Lung (tissue), 12 donors: ENCODE measurements around the gene PBX3. TPM values are rescaled to one million over a fixed set of nuclear protein-coding genes. Genes with fewer than 3 reads are reported as not detected.

Experiments
- ATAC-seq: fragments of 200-7000 bp; cut with Tn5 transposase; one replicate; pipeline ENCODE4 v1.9.1; 2020; ENCODE audit warnings: moderate number of reproducible peaks; ENCODE audit not compliant: insufficient read depth, low FRiP score
- DNase-seq, 3 donors: peaks; one replicate each; pipeline ENCODE4 v3.0.0-alpha.2; 2013 to 2017
- H3K27ac ChIP-seq, 2 donors: one replicate each; pipeline ENCODE4 v1.5.1; 2013; ENCODE audit warnings: mild to moderate bottlenecking in 2 of 2, moderate library complexity in 2 of 2, control low read depth in 1 of 2, inconsistent platforms in 1 of 2, low read depth in 1 of 2, low read length in 1 of 2
- H3K27me3 ChIP-seq, 3 donors: one replicate each; pipeline ENCODE4 v1.5.1; 2013; ENCODE audit warnings: low read length in 2 of 3; ENCODE audit not compliant: control insufficient read depth in 3 of 3, insufficient read depth in 3 of 3
- H3K36me3 ChIP-seq, 4 donors: one replicate each; pipeline ENCODE4 v1.5.1; 2013; ENCODE audit warnings: low read length in 4 of 4, mild to moderate bottlenecking in 1 of 4, moderate library complexity in 1 of 4; ENCODE audit not compliant: control insufficient read depth in 4 of 4, insufficient read depth in 4 of 4
- H3K4me1 ChIP-seq, 5 donors: one replicate each; pipeline ENCODE4 v1.5.1; 2013; ENCODE audit warnings: low read length in 5 of 5, mild to moderate bottlenecking in 2 of 5, moderate library complexity in 1 of 5; ENCODE audit not compliant: control insufficient read depth in 5 of 5, insufficient read depth in 5 of 5
- H3K4me3 ChIP-seq: one replicate; pipeline ENCODE4 v1.5.1; 2013; ENCODE audit warnings: mild to moderate bottlenecking, control low read depth, moderate library complexity
- H3K9ac ChIP-seq, 2 donors: one replicate each; pipeline ENCODE4 v1.5.1; 2013; ENCODE audit warnings: low read length in 2 of 2, control low read depth in 1 of 2; ENCODE audit not compliant: insufficient read depth in 1 of 2
- H3K9me3 ChIP-seq, 4 donors: one replicate each; pipeline ENCODE4 v1.5.1; 2013; ENCODE audit warnings: low read length in 3 of 4, mild to moderate bottlenecking in 1 of 4, moderate library complexity in 1 of 4; ENCODE audit not compliant: control insufficient read depth in 4 of 4, insufficient read depth in 3 of 4
- WGBS, 2 donors: extraction: QIAGEN DNeasy Blood & Tissue Kit; methylation state at CpG; one replicate each; pipeline ENCODE4 v1.1.7; 2013; 5-methylcytosine and 5-hydroxymethylcytosine counted together
- polyA plus RNA-seq, 2 donors: library from polyadenylated mRNA; stranded (reverse); fragments of 200-250 nt; gene quantifications; one replicate each; pipeline ENCODE4 v1.2.1, GENCODE V29; 2013
- total RNA-seq, 2 donors: library from RNA; depleted of rRNA in 1 of 2; stranded (reverse); fragments of >200 nt in 1 of 2; gene quantifications; one replicate each; pipeline ENCODE4 v1.2.1, GENCODE V29; 2014 to 2021
- TF ChIP-seq, protein P1 (sequence below): IDR thresholded peaks from 2 replicates; pipeline ENCODE4 v1.5.1; 2012; ENCODE audit warnings: mild to moderate bottlenecking; ENCODE audit errors: control extremely low read depth, extremely low read depth
- donor health status: control.
- donor health status: control.
- donor health status: Bipolar disorder and iron deficiency.
- donor health status: healthy.
- donor health status: DM: yes; HTN: yes; CAD: no.

PBX3 gene
- total and polyA plus RNA-seq, 4 donors, result 8.6 to 60.4 (median 26.4) TPM

DNA sequence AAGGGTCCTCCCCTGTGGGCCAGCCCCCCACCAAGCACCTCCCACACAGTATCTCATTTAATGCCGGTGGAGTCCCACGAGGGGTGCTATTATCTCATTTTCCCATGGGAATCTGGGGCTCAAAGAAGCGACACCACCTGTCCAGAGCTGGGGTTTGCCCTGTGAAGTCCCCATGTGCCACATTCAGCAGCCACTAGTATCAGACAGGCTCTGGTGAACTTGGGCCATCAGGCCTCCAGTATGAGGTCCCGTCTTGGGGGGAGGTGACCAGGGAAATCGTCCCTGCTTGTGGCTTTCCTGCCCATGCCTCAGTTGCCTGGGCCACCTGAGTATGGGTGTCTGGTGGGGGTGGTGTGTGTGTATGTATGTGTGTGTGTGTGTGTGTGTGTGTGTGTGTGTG lies 222.7 kb downstream of the PBX3 start:
- Histone ChIP-seq H3K27me3 (no peaks in the 10 kb centered on the region), H3K27ac (no peak overlapping the region), H3K4me1 (peaks cover 0 to 4% (median 0%) of the 10 kb centered on the region in 5 donors), H3K36me3 (peaks cover 0 to 12% (median under 1%) of the 10 kb centered on the region in 4 donors), H3K4me3 (no peak overlapping the region), H3K9me3 (peaks cover 0 to 8% (median 0%) of the 10 kb centered on the region in 4 donors), H3K9ac (no peak overlapping the region)
- 74 to 82% methylated on average over 5 of the region's 5 CpGs for WGBS, 2 donors
- DNase-seq (no peak), ATAC-seq (no peak)
- TF ChIP-seq, protein P1, sequence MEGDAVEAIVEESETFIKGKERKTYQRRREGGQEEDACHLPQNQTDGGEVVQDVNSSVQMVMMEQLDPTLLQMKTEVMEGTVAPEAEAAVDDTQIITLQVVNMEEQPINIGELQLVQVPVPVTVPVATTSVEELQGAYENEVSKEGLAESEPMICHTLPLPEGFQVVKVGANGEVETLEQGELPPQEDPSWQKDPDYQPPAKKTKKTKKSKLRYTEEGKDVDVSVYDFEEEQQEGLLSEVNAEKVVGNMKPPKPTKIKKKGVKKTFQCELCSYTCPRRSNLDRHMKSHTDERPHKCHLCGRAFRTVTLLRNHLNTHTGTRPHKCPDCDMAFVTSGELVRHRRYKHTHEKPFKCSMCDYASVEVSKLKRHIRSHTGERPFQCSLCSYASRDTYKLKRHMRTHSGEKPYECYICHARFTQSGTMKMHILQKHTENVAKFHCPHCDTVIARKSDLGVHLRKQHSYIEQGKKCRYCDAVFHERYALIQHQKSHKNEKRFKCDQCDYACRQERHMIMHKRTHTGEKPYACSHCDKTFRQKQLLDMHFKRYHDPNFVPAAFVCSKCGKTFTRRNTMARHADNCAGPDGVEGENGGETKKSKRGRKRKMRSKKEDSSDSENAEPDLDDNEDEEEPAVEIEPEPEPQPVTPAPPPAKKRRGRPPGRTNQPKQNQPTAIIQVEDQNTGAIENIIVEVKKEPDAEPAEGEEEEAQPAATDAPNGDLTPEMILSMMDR, result no peak

DNA sequence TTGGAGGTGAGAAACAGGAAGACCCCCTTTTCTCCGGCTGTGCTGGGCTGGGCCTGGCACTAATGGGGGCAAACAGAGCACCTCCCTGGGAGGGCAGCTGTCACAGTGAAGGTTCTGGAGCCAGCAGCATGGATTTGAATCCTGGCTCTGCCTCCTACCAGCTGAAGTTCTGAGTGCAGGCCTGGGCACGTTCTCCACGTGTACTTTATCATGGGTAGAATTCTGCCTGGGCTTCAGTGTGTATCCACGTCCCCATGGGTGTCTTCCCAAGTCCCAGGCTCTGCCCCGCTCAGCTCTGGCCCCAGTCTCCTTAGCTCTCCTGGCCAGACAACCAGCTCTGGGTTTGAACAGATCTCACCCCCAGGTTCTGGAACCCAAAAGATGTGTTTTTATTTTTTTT lies 223.2 kb downstream of the PBX3 start:
- Histone ChIP-seq H3K9ac (no peak overlapping the region), H3K27ac (no peak overlapping the region), H3K4me3 (no peak overlapping the region), H3K9me3 (peaks cover 0 to 8% (median 0%) of the 10 kb centered on the region in 4 donors), H3K27me3 (no peaks in the 10 kb centered on the region), H3K36me3 (peaks cover 0 to 11% (median 0%) of the 10 kb centered on the region in 4 donors), H3K4me1 (peaks cover 0 to 4% (median 0%) of the 10 kb centered on the region in 5 donors)
- ATAC-seq, result no peak
- WGBS, 2 donors, result 80 to 97% methylated on average over 5 of the region's 5 CpGs
- TF ChIP-seq, protein P1, result no peak
- no peak for DNase-seq

DNA sequence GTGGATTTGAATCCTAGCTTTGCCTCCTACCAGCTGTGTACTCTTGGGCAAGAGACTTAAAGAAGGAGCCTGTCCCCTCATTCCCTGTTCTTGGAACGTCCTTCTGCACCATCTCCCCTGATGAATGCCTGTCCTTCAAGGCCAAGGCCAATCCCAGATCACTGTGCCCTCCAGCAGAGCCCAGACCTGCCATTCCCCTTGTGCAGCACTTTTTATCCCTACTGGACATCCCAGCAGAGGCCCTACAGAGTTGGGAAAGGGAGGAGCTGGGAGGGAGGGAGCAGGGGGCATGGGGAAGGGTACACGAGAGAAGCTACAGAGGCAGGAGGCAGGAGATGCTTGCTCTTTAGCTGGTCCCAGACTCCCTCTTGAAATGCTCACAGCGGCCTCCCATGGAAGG lies 223.9 kb downstream of the PBX3 start:
- Histone ChIP-seq H3K4me1 (peaks cover 0 to 4% (median 0%) of the 10 kb centered on the region in 5 donors), H3K27me3 (no peaks in the 10 kb centered on the region), H3K9ac (no peak overlapping the region), H3K4me3 (no peak overlapping the region), H3K36me3 (peaks cover 0 to 6% (median 0%) of the 10 kb centered on the region in 4 donors), H3K27ac (no peak overlapping the region), H3K9me3 (peaks cover 0 to 10% (median 0%) of the 10 kb centered on the region in 4 donors)
- no peak for DNase-seq
- TF ChIP-seq, protein P1, result no peak
- WGBS, 2 donors, result 68 to 86% methylated on average over 3 of the region's 3 CpGs
- no peak for ATAC-seq

DNA sequence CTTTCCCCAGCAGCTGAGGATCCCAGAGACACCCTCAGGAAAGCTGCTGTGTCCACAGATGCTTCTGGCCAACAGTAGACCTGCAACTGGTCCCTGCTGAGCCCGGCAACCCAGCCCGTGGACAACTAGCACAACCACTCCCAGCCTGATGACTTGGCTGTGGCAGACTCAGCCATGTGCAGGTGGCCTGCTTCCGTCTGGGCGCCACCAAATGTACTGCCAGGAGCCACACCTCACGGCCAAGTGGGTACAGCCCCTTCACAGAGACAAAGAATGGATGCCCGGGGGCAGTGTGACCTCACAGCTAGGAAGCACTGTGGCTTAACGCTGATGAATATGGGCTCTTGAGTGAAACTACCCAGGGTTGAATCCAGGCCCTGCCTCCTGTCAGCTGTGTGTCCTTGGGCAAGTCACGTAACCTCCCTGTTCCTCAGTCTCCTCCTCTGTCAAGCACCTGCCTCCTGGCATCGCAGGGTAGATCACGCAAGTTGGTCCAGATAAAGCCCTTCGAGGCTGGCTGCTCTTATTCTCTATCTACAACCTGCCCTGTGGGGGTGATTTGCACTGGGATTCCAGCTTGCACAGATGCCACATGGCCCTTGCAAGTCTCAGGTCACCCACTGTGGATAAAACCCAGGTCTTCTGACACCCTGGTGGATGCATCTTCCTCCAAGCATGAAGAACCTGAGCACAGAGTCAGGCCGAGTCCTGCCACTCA lies 225.0 kb downstream of the PBX3 start:
- ATAC-seq (no peak), DNase-seq (no peak)
- 86 to 95% methylated on average over 12 of the region's 12 CpGs for WGBS, 2 donors
- H3K4me1 ChIP-seq, result peaks cover 0 to 4% (median 0%) of the 10 kb centered on the region in 5 donors
- TF ChIP-seq, protein P1, result no peak
- peaks cover 0 to 10% (median 0%) of the 10 kb centered on the region in 4 donors for H3K9me3 ChIP-seq
- no peaks in the 10 kb centered on the region for H3K36me3 ChIP-seq
- no peak overlapping the region for H3K9ac ChIP-seq
- H3K27ac ChIP-seq, result no peak overlapping the region
- H3K27me3 ChIP-seq, result no peaks in the 10 kb centered on the region
- H3K4me3 ChIP-seq, result no peak overlapping the region
